H9 (cell line): ENCODE data around the gene BEGAIN. TPM values are rescaled to one million over a fixed set of nuclear protein-coding genes. Genes with fewer than 3 reads are reported as not detected.
A peak's percentile ranks its signal among the peaks of the same experiment; 100 is the strongest.

Experiments
- DNase-seq: peaks from one replicate; pipeline ENCODE4 v3.0.0-alpha.2; 2017
- H2AFZ ChIP-seq: one replicate; pipeline ENCODE4 v1.6.1; 2013; ENCODE audit warnings: mild to moderate bottlenecking, low read length, control low read depth, moderate library complexity
- H2AK5ac ChIP-seq: 2 replicates; pipeline ENCODE4 v1.6.1; 2013; ENCODE audit warnings: low read length, control low read depth, mixed read lengths; ENCODE audit not compliant: insufficient read length
- H2BK120ac ChIP-seq: one replicate; pipeline ENCODE4 v1.6.1; 2013; ENCODE audit warnings: low read depth, mild to moderate bottlenecking, low read length, control low read depth, inconsistent platforms; ENCODE audit not compliant: poor library complexity, severe bottlenecking
- H2BK12ac ChIP-seq: 2 replicates; pipeline ENCODE4 v1.6.1; 2013; ENCODE audit warnings: low read length, control low read depth, mixed read lengths, low read depth; ENCODE audit not compliant: insufficient read length
- H2BK15ac ChIP-seq: 2 replicates; pipeline ENCODE4 v1.6.1; 2013; ENCODE audit warnings: low read depth, low read length, control low read depth
- H2BK20ac ChIP-seq: one replicate; pipeline ENCODE4 v1.6.1; 2013; ENCODE audit warnings: low read depth, mild to moderate bottlenecking, low read length, control low read depth, inconsistent platforms; ENCODE audit not compliant: poor library complexity, severe bottlenecking
- H2BK5ac ChIP-seq: 2 replicates; pipeline ENCODE4 v1.6.1; 2013; ENCODE audit warnings: low read length, control low read depth, mixed read lengths; ENCODE audit not compliant: insufficient read length
- H3K14ac ChIP-seq: 2 replicates; pipeline ENCODE4 v1.6.1; 2013; ENCODE audit warnings: low read length, control low read depth; ENCODE audit not compliant: insufficient read depth
- H3K18ac ChIP-seq: 2 replicates; pipeline ENCODE4 v1.6.1; 2013; ENCODE audit warnings: low read depth, mild to moderate bottlenecking, mixed read lengths, low read length, control low read depth; ENCODE audit not compliant: insufficient read length
- H3K23ac ChIP-seq: 2 replicates; pipeline ENCODE4 v1.6.1; 2013; ENCODE audit warnings: low read length, control low read depth, mixed read lengths, low read depth; ENCODE audit not compliant: insufficient read length
- H3K23me2 ChIP-seq: 2 replicates; pipeline ENCODE4 v1.6.1; 2013; ENCODE audit warnings: low read depth, mild to moderate bottlenecking, mixed read lengths, low read length, control low read depth; ENCODE audit not compliant: insufficient read length, poor library complexity, severe bottlenecking
- H3K27ac ChIP-seq: 2 replicates; pipeline ENCODE4 v1.5.1; 2013; ENCODE audit warnings: low read length, control low read depth, mixed read lengths, low read depth; ENCODE audit not compliant: insufficient read length
- H3K27me3 ChIP-seq: 2 replicates; pipeline ENCODE4 v1.6.1; 2013; ENCODE audit warnings: low read length, control low read depth, inconsistent platforms; ENCODE audit not compliant: insufficient read depth
- H3K4ac ChIP-seq: 2 replicates; pipeline ENCODE4 v1.6.1; 2013; ENCODE audit warnings: low read depth, mild to moderate bottlenecking, control low read depth, inconsistent platforms, low read length, moderate library complexity
- H3K4me1 ChIP-seq: 2 replicates; pipeline ENCODE4 v1.6.1; 2013; ENCODE audit warnings: low read length, control low read depth, inconsistent platforms; ENCODE audit not compliant: insufficient read depth
- H3K4me2 ChIP-seq: 2 replicates; pipeline ENCODE4 v1.6.1; 2013; ENCODE audit warnings: low read length, control low read depth, mixed read lengths; ENCODE audit not compliant: insufficient read length, insufficient read depth
- H3K56ac ChIP-seq: 2 replicates; pipeline ENCODE4 v1.6.1; 2013; ENCODE audit warnings: low read depth, mild to moderate bottlenecking, mixed read lengths, low read length, control low read depth; ENCODE audit not compliant: insufficient read length
- H3K79me1 ChIP-seq: 2 replicates; pipeline ENCODE4 v1.6.1; 2013; ENCODE audit warnings: low read depth, mild to moderate bottlenecking, moderate library complexity, low read length, control low read depth, inconsistent platforms; ENCODE audit not compliant: insufficient read depth, poor library complexity, severe bottlenecking
- H3K79me2 ChIP-seq: 2 replicates; pipeline ENCODE4 v1.6.1; 2013; ENCODE audit warnings: low read length, control low read depth, inconsistent platforms; ENCODE audit not compliant: insufficient read depth
- H3K9ac ChIP-seq: 2 replicates; pipeline ENCODE4 v1.6.1; 2013; ENCODE audit warnings: low read length, control low read depth, mixed read lengths; ENCODE audit not compliant: insufficient read length; ENCODE audit errors: extremely low read depth
- H3K9me3 ChIP-seq: one replicate; pipeline ENCODE4 v1.6.1; 2013; ENCODE audit warnings: low read depth, low read length, inconsistent platforms; ENCODE audit not compliant: control insufficient read depth
- H3T11ph ChIP-seq: one replicate; pipeline ENCODE4 v1.6.1; 2013; ENCODE audit warnings: mild to moderate bottlenecking, low read length, control low read depth, inconsistent platforms
- H4K20me1 ChIP-seq: one replicate; pipeline ENCODE4 v1.6.1; 2013; ENCODE audit not compliant: control insufficient read depth, insufficient read length, insufficient read depth
- H4K5ac ChIP-seq: 2 replicates; pipeline ENCODE4 v1.6.1; 2013; ENCODE audit warnings: low read depth, mild to moderate bottlenecking, mixed read lengths, low read length, control low read depth; ENCODE audit not compliant: insufficient read length
- H4K8ac ChIP-seq: replicated peaks from 2 replicates; pipeline ENCODE4 v1.6.1; 2013; ENCODE audit warnings: low read length, control low read depth, mixed read lengths, low read depth; ENCODE audit not compliant: insufficient read length
- H4K91ac ChIP-seq: 2 replicates; pipeline ENCODE4 v1.6.1; 2013; ENCODE audit warnings: low read depth, mild to moderate bottlenecking, moderate library complexity, mixed read lengths, low read length, control low read depth; ENCODE audit not compliant: insufficient read length
- H3K27ac Mint-ChIP-seq, 3 experiments: 2 replicates in 2 of 3; 3 replicates in 1 of 3; pipeline ENCODE4 v1.8.0; 2020 to 2021; ENCODE audit warnings: mixed read lengths in 3 of 3, mild to moderate bottlenecking in 1 of 3, moderate library complexity in 1 of 3
- H3K27me3 Mint-ChIP-seq: 2 replicates; pipeline ENCODE4 v1.8.0; 2021; ENCODE audit warnings: low read depth, mild to moderate bottlenecking, moderate library complexity, mixed read lengths
- H3K36me3 Mint-ChIP-seq, 3 experiments: 2 replicates in 2 of 3; 3 replicates in 1 of 3; pipeline ENCODE4 v1.8.0; 2020 to 2021; ENCODE audit warnings: low read depth in 3 of 3, mixed read lengths in 3 of 3; ENCODE audit not compliant: insufficient read depth in 1 of 3
- H3K4me1 Mint-ChIP-seq, 2 experiments: 2 replicates each; pipeline ENCODE4 v1.8.0; 2020; ENCODE audit warnings: mixed read lengths in 2 of 2
- H3K4me3 Mint-ChIP-seq, 2 experiments: 2 replicates in 1 of 2; 3 replicates in 1 of 2; pipeline ENCODE4 v1.8.0; 2020 to 2021; ENCODE audit warnings: mild to moderate bottlenecking in 2 of 2, mixed read lengths in 2 of 2, moderate library complexity in 1 of 2
- H3K9me3 Mint-ChIP-seq, 2 experiments: 2 replicates in 1 of 2; 3 replicates in 1 of 2; pipeline ENCODE4 v1.8.0; 2020; ENCODE audit warnings: mild to moderate bottlenecking in 2 of 2, mixed read lengths in 2 of 2, moderate library complexity in 1 of 2
- CTCF ChIP-seq: fragments of 200-600 bp; sonication (generic); conservative IDR thresholded peaks from 3 replicates; pipeline ENCODE4 v1.8.0; 2021; ENCODE audit warnings: antibody characterized with exemption, mild to moderate bottlenecking
- WGBS: extraction: QIAGEN DNeasy Blood & Tissue Kit; methylation state at CpG from one replicate; pipeline ENCODE4 v1.1.7; 2013; ENCODE audit warnings: missing lambda C conversion rate, low lambda C conversion rate, mixed read lengths; ENCODE audit not compliant: insufficient read length; ENCODE audit errors: extremely low coverage; 5-methylcytosine and 5-hydroxymethylcytosine counted together
- total RNA-seq: library from RNA; stranded (reverse); gene quantifications from 2 replicates; pipeline ENCODE4 v1.2.1, GENCODE V29; 2021

The BEGAIN gene
- total RNA-seq, 1 experiment from 2014 or later = 2.6 TPM

- H4K20me1 ChIP-seq = peaks cover 3% of the 10 kb centered on the region
Measured at GRCh38 chr14:100573757-100574641, 13.2 kb downstream of the BEGAIN start.

More at GRCh38 chr14:100573757-100574641, 13.2 kb downstream of the BEGAIN start:
- no peak overlapping the region for H4K91ac ChIP-seq
- H3K18ac ChIP-seq = no peak overlapping the region
- no peaks in the 10 kb centered on the region for H3K36me3 Mint-ChIP-seq
- H3K4me3 Mint-ChIP-seq = peak overlapping the region in 1 of 2 experiments; percentile 54; a peak in 2 of 5 replicates
- H3K27ac ChIP-seq = no peak overlapping the region
- H3K79me1 ChIP-seq = no peaks in the 10 kb centered on the region
- DNase-seq = no peak
- H3K27me3 Mint-ChIP-seq = peaks cover 36% of the 10 kb centered on the region
- H3K9me3 ChIP-seq = no peaks in the 10 kb centered on the region
- H2AFZ ChIP-seq = no peak overlapping the region
- no peak overlapping the region for H2BK20ac ChIP-seq
- H2BK15ac ChIP-seq = no peak overlapping the region
- H3K27me3 ChIP-seq = peaks cover 7% of the 10 kb centered on the region; the same call in 1 of the 2 replicates
- H4K8ac ChIP-seq = no peak overlapping the region
- H3K4me1 Mint-ChIP-seq = peaks cover 14 to 30% of the 10 kb centered on the region in 2 experiments
- no peaks in the 10 kb centered on the region for H3K79me2 ChIP-seq
- H3K27ac Mint-ChIP-seq = no peak overlapping the region; a peak in 1 of 7 replicates
- H3K4me2 ChIP-seq = no peak overlapping the region
- no peak overlapping the region for H3K23ac ChIP-seq
- no peaks in the 10 kb centered on the region; the same call in 1 of the 2 replicates for H3K4me1 ChIP-seq
- no peak overlapping the region for H2AK5ac ChIP-seq
- H2BK5ac ChIP-seq = no peak overlapping the region
- no peak overlapping the region for H3K9ac ChIP-seq
- WGBS = no CpG with 5 or more reads among the region's 27 CpGs
- H3K56ac ChIP-seq = no peak overlapping the region
- H2BK120ac ChIP-seq = no peak overlapping the region
- no peak overlapping the region for H4K5ac ChIP-seq
- H3K23me2 ChIP-seq = no peaks in the 10 kb centered on the region
- H3K9me3 Mint-ChIP-seq = no peaks in the 10 kb centered on the region
- H3K4ac ChIP-seq = no peak overlapping the region
- no peak overlapping the region for H2BK12ac ChIP-seq
- H3T11ph ChIP-seq = no peak overlapping the region
- no peak overlapping the region for H3K14ac ChIP-seq
- no peak for TF ChIP-seq CTCF
